Mesenchymal stem cell (in vitro differentiated cells and primary cell): ENCODE results near the gene TMEM141.
"Not testable (repeated sequence)": the region's sequence is repeated elsewhere in the genome, so short reads cannot be mapped to it uniquely, and the experiment has no call there.

ENCODE experiments used
- DNase-seq: peaks from one replicate; pipeline ENCODE4 v3.0.0-alpha.2; 2013
- H2AFZ ChIP-seq: one replicate; pipeline ENCODE4 v1.6.1; 2013; ENCODE audit warnings: low read depth, mild to moderate bottlenecking, control low read depth, inconsistent platforms, low read length, moderate library complexity
- H2AK5ac ChIP-seq: 2 replicates; pipeline ENCODE4 v1.6.1; 2013; ENCODE audit warnings: low read length, moderate library complexity, mild to moderate bottlenecking, inconsistent platforms; ENCODE audit not compliant: severe bottlenecking
- H2BK120ac ChIP-seq: one replicate; pipeline ENCODE4 v1.6.1; 2013; ENCODE audit warnings: low read depth, mild to moderate bottlenecking, inconsistent platforms, low read length, moderate library complexity
- H2BK12ac ChIP-seq, 2 experiments: one replicate each; pipeline ENCODE4 v1.6.1; 2013; ENCODE audit warnings: inconsistent platforms in 2 of 2, low read length in 2 of 2, mild to moderate bottlenecking in 2 of 2, moderate library complexity in 2 of 2, control low read depth in 1 of 2
- H2BK15ac ChIP-seq: one replicate; pipeline ENCODE4 v1.6.1; 2013; ENCODE audit warnings: mild to moderate bottlenecking, low read depth, inconsistent platforms; ENCODE audit not compliant: poor library complexity, severe bottlenecking
- H2BK5ac ChIP-seq: 2 replicates; pipeline ENCODE4 v1.6.1; 2013; ENCODE audit warnings: low read depth, mild to moderate bottlenecking, low read length, control low read depth, inconsistent platforms; ENCODE audit not compliant: poor library complexity, severe bottlenecking
- H3K14ac ChIP-seq, 2 experiments: one replicate each; pipeline ENCODE4 v1.6.1; 2013; ENCODE audit warnings: inconsistent platforms in 2 of 2, low read length in 2 of 2, control low read depth in 1 of 2, mild to moderate bottlenecking in 1 of 2, moderate library complexity in 1 of 2
- H3K18ac ChIP-seq, 2 experiments: one replicate each; pipeline ENCODE4 v1.6.1; 2013; ENCODE audit warnings: inconsistent platforms in 2 of 2, low read length in 2 of 2, control low read depth in 1 of 2, low read depth in 1 of 2, mild to moderate bottlenecking in 1 of 2
- H3K23ac ChIP-seq, 2 experiments: one replicate each; pipeline ENCODE4 v1.6.1; 2013; ENCODE audit warnings: inconsistent platforms in 2 of 2, low read length in 2 of 2, mild to moderate bottlenecking in 2 of 2, moderate library complexity in 2 of 2, control low read depth in 1 of 2
- H3K27ac ChIP-seq: 2 replicates; pipeline ENCODE4 v1.5.1; 2013; ENCODE audit warnings: mild to moderate bottlenecking, moderate library complexity, low read length, control low read depth, inconsistent platforms; ENCODE audit not compliant: poor library complexity, severe bottlenecking
- H3K27me3 ChIP-seq, 2 experiments: 2 replicates each; pipeline versions ENCODE4 v1.6.1 to v1.7.0; 2013; ENCODE audit warnings: low read length in 2 of 2, mild to moderate bottlenecking in 2 of 2, moderate library complexity in 2 of 2, control low read depth in 1 of 2, inconsistent platforms in 1 of 2; ENCODE audit not compliant: control insufficient read depth in 1 of 2, insufficient read depth in 1 of 2
- H3K36me3 ChIP-seq, 2 experiments: 2 replicates each; pipeline versions ENCODE4 v1.6.1 to v1.7.0; 2013; ENCODE audit warnings: low read length in 2 of 2, control low read depth in 1 of 2, inconsistent platforms in 1 of 2, low read depth in 1 of 2, mild to moderate bottlenecking in 1 of 2; ENCODE audit not compliant: insufficient read depth in 2 of 2, control insufficient read depth in 1 of 2
- H3K4ac ChIP-seq, 2 experiments: one replicate each; pipeline ENCODE4 v1.6.1; 2013; ENCODE audit warnings: inconsistent platforms in 2 of 2, low read length in 2 of 2, mild to moderate bottlenecking in 2 of 2, moderate library complexity in 2 of 2, control low read depth in 1 of 2, low read depth in 1 of 2
- H3K4me1 ChIP-seq: 2 replicates; pipeline ENCODE4 v1.6.1; 2013; ENCODE audit warnings: low read depth, low read length, control low read depth; ENCODE audit not compliant: control insufficient read depth, insufficient read depth
- H3K4me2 ChIP-seq: 2 replicates; pipeline ENCODE4 v1.6.1; 2013; ENCODE audit warnings: low read length, mild to moderate bottlenecking, inconsistent platforms; ENCODE audit not compliant: poor library complexity, severe bottlenecking
- H3K4me3 ChIP-seq, 2 experiments: 2 replicates each; pipeline versions ENCODE4 v1.5.1 to v1.7.0; 2013; ENCODE audit warnings: low read length in 2 of 2, mild to moderate bottlenecking in 2 of 2, control low read depth in 1 of 2, low read depth in 1 of 2; ENCODE audit not compliant: insufficient read depth in 1 of 2
- H3K79me1 ChIP-seq: replicated peaks from 2 replicates; pipeline ENCODE4 v1.6.1; 2013; ENCODE audit warnings: mild to moderate bottlenecking, control low read depth, low read length, inconsistent platforms; ENCODE audit not compliant: poor library complexity, severe bottlenecking
- H3K9ac ChIP-seq: 2 replicates; pipeline ENCODE4 v1.7.0; 2013; ENCODE audit warnings: mild to moderate bottlenecking, low read length, moderate library complexity
- H3K9me3 ChIP-seq: 2 replicates; pipeline ENCODE4 v1.7.0; 2013; ENCODE audit warnings: mild to moderate bottlenecking, low read length; ENCODE audit not compliant: control insufficient read depth
- H4K8ac ChIP-seq: one replicate; pipeline ENCODE4 v1.6.1; 2013; ENCODE audit warnings: inconsistent platforms, mild to moderate bottlenecking, low read length, moderate library complexity
- H4K91ac ChIP-seq: one replicate; pipeline ENCODE4 v1.6.1; 2013; ENCODE audit warnings: mild to moderate bottlenecking, low read length, inconsistent platforms
- WGBS: methylation state at CpG from one replicate; pipeline ENCODE4 v1.1.7; 2013; ENCODE audit warnings: mixed read lengths; 5-methylcytosine and 5-hydroxymethylcytosine counted together

TMEM141 gene

GRCh38 chr9:136755302-136756133 is 35.6 kb upstream of the TMEM141 start:
- not testable (repeated sequence) for H2AFZ ChIP-seq, H3K27ac ChIP-seq, H3K36me3 ChIP-seq, H3K4me1 ChIP-seq, DNase-seq, H2AK5ac ChIP-seq, H3K4me2 ChIP-seq, H3K23ac ChIP-seq, H4K8ac ChIP-seq, H3K9ac ChIP-seq, H3K18ac ChIP-seq, H3K14ac ChIP-seq, H2BK12ac ChIP-seq, H2BK120ac ChIP-seq, H3K4ac ChIP-seq, H2BK15ac ChIP-seq, H2BK5ac ChIP-seq, H3K79me1 ChIP-seq, H4K91ac ChIP-seq, H3K4me3 ChIP-seq
- WGBS = 94% methylated on average over 20 of the region's 22 CpGs
- Histone ChIP-seq H3K27me3 (peaks cover 20 to 49% of the 10 kb centered on the region in 2 experiments), H3K9me3 (peaks cover 19% of the 10 kb centered on the region)

DNA sequence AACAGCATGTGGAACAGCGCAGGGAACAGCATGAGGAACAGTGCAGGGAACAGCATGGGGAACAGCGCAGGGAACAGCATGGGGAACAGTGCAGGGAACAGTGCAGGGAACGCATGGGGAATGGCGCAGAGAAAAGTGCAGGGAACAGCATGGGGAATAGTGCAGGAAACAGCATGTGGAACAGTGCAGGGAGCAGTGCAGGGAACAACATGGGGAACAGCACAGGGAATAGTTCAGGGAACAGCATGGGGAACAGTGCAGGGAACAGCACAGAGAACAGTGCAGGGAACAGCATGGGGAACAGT is 35.1 kb upstream of the TMEM141 start:
- Histone ChIP-seq H3K9ac (no peak overlapping the region), H2BK15ac (no peak overlapping the region), H3K14ac (no peak overlapping the region), H3K27ac (no peak overlapping the region), H3K23ac (no peak overlapping the region), H3K4me2 (no peak overlapping the region), H2AK5ac (no peak overlapping the region), H2BK5ac (no peak overlapping the region), H3K4me3 (no peak overlapping the region), H3K4me1 (peaks cover 3% of the 10 kb centered on the region), H3K27me3 (peaks cover 20 to 51% of the 10 kb centered on the region in 2 experiments), H2AFZ (no peak overlapping the region), H3K9me3 (peaks cover 19% of the 10 kb centered on the region), H4K91ac (no peak overlapping the region), H4K8ac (no peak overlapping the region), H2BK12ac (no peak overlapping the region), H3K4ac (no peak overlapping the region), H3K79me1 (no peaks in the 10 kb centered on the region), H2BK120ac (no peak overlapping the region), H3K36me3 (no peaks in the 10 kb centered on the region), H3K18ac (no peak overlapping the region)
- 95% methylated on average over 4 of the region's 4 CpGs for WGBS
- no peak for DNase-seq

- Histone ChIP-seq H3K23ac (no peak overlapping the region), H2AFZ (no peak overlapping the region), H2BK12ac (no peak overlapping the region), H3K36me3 (no peaks in the 10 kb centered on the region), H3K4me2 (no peak overlapping the region), H3K9me3 (peaks cover 16% of the 10 kb centered on the region), H4K8ac (no peak overlapping the region), H3K27me3 (peaks cover 14 to 48% of the 10 kb centered on the region in 2 experiments), H2BK15ac (no peak overlapping the region), H2BK5ac (no peak overlapping the region), H3K14ac (no peak overlapping the region), H3K79me1 (no peaks in the 10 kb centered on the region), H3K27ac (no peak overlapping the region), H2BK120ac (no peak overlapping the region), H3K18ac (no peak overlapping the region), H3K4me3 (no peak overlapping the region), H3K4me1 (peaks cover 3% of the 10 kb centered on the region), H2AK5ac (no peak overlapping the region), H4K91ac (no peak overlapping the region), H3K4ac (no peak overlapping the region), H3K9ac (no peak overlapping the region)
- no peak for DNase-seq
- 96% methylated on average over 18 of the region's 18 CpGs for WGBS
Measured at GRCh38 chr9:136756836-136757235, 34.3 kb upstream of the TMEM141 start.

DNA sequence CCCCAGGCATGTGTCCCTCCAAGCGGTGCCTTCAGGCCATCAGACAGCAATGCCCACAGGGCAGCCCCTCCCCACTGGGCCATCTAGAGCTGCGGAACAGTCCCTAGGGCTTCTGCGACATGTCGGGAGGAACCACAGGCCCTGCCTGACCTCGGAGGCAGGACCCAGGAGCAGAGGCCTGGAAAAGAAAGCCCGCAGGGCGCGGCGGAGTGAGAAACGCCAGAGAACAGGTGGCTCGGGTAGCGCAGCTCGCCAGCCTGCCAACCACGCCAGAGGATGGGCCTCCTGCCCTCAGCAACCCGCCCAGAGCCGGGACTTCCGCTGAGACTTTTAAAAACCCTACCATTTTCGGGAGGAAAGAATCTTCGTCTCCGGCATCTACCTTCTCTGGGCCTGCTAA is 33.8 kb upstream of the TMEM141 start:
- H3K23ac ChIP-seq = no peak overlapping the region
- H3K14ac ChIP-seq = no peak overlapping the region
- H3K79me1 ChIP-seq = no peaks in the 10 kb centered on the region
- no peak overlapping the region for H3K4me3 ChIP-seq
- H3K18ac ChIP-seq = no peak overlapping the region
- H2AFZ ChIP-seq = no peak overlapping the region
- no peak overlapping the region for H3K4me2 ChIP-seq
- H3K27ac ChIP-seq = no peak overlapping the region
- DNase-seq = no peak
- H3K9me3 ChIP-seq = peaks cover 11% of the 10 kb centered on the region
- H3K4ac ChIP-seq = no peak overlapping the region
- no peak overlapping the region for H2BK5ac ChIP-seq
- H4K91ac ChIP-seq = no peak overlapping the region
- no peak overlapping the region for H4K8ac ChIP-seq
- WGBS = 87% methylated on average over 20 of the region's 20 CpGs
- peaks cover 3% of the 10 kb centered on the region for H3K4me1 ChIP-seq
- peaks cover 11 to 45% of the 10 kb centered on the region in 2 experiments for H3K27me3 ChIP-seq
- H2BK15ac ChIP-seq = no peak overlapping the region
- H2BK120ac ChIP-seq = no peak overlapping the region
- no peak overlapping the region for H3K9ac ChIP-seq
- H2AK5ac ChIP-seq = no peak overlapping the region
- no peak overlapping the region for H2BK12ac ChIP-seq
- no peaks in the 10 kb centered on the region for H3K36me3 ChIP-seq
